Smooth muscle cell (in vitro differentiated cells): ENCODE measurements around the gene PRKG1. TPM values are rescaled to one million over a fixed set of nuclear protein-coding genes. Genes with fewer than 3 reads are reported as not detected.
"Not testable (repeated sequence)": the region's sequence is repeated elsewhere in the genome, so short reads cannot be mapped to it uniquely, and the experiment has no call there.

Experiments used
- DNase-seq: peaks from one replicate; lab custom pipeline; 2025; ENCODE audit not compliant: unreplicated experiment; lab: John Stamatoyannopoulos, UW
- H2AFZ ChIP-seq: fragments of 200-600 bp; sonication (generic); 2 replicates; pipeline ENCODE4 v1.6.0; 2016; ENCODE audit warnings: antibody characterized with exemption, low read depth, mild to moderate bottlenecking
- H3F3A ChIP-seq: fragments of 200-600 bp; sonication (generic); 2 replicates; pipeline ENCODE4 v1.6.0; 2017; ENCODE audit warnings: antibody characterized with exemption, low read depth
- H3K27ac ChIP-seq: fragments of 200-600 bp; sonication (generic); 2 replicates; pipeline ENCODE4 v1.5.1; 2016; ENCODE audit warnings: low read depth, mild to moderate bottlenecking
- H3K27me3 ChIP-seq: fragments of 200-600 bp; sonication (generic); 2 replicates; pipeline ENCODE4 v1.6.1; 2016; ENCODE audit warnings: low read depth, mild to moderate bottlenecking
- H3K36me3 ChIP-seq: fragments of 200-600 bp; sonication (generic); 2 replicates; pipeline ENCODE4 v1.5.1; 2016; ENCODE audit warnings: low read depth
- H3K4me1 ChIP-seq: fragments of 200-600 bp; sonication (generic); 2 replicates; pipeline ENCODE4 v1.5.1; 2016; ENCODE audit warnings: low read depth
- H3K4me2 ChIP-seq: fragments of 200-600 bp; sonication (generic); 2 replicates; pipeline ENCODE4 v1.6.0; 2016; ENCODE audit warnings: mild to moderate bottlenecking
- H3K4me3 ChIP-seq: fragments of 200-600 bp; sonication (generic); 2 replicates; pipeline ENCODE4 v1.5.1; 2016; ENCODE audit warnings: mild to moderate bottlenecking
- H3K79me2 ChIP-seq: fragments of 200-600 bp; sonication (generic); 2 replicates; pipeline ENCODE4 v1.6.0; 2016; ENCODE audit warnings: low read depth, mild to moderate bottlenecking
- H3K9ac ChIP-seq: fragments of 200-600 bp; sonication (generic); 2 replicates; pipeline ENCODE4 v1.6.0; 2016; ENCODE audit warnings: low read depth
- H3K9me3 ChIP-seq: fragments of 200-600 bp; sonication (generic); replicated peaks from 2 replicates; pipeline ENCODE4 v1.5.1; 2016; ENCODE audit warnings: low read depth
- H4K20me1 ChIP-seq: fragments of 200-600 bp; sonication (generic); 2 replicates; pipeline ENCODE4 v1.6.0; 2016; ENCODE audit warnings: low read depth
- CTCF ChIP-seq: fragments of 200-600 bp; sonication (generic); IDR thresholded peaks from 2 replicates; pipeline ENCODE4 v1.5.1; 2017; ENCODE audit warnings: borderline replicate concordance, mild to moderate bottlenecking, antibody characterized with exemption; ENCODE audit not compliant: insufficient read depth, poor library complexity, severe bottlenecking
- WGBS: methylation state at CpG from one replicate; pipeline ENCODE4 v1.1.7; 2016; ENCODE audit warnings: low lambda C conversion rate; 5-methylcytosine and 5-hydroxymethylcytosine counted together
- polyA plus RNA-seq: library from polyadenylated mRNA; unstranded; fragments of >200 nt; fragmentation: Nextera tagmentation; extraction: Ambion mirVana; gene quantifications from 2 replicates; pipeline ENCODE4 v1.2.1, GENCODE V29; 2016
- total RNA-seq: library from RNA; depleted of rRNA; stranded (reverse); fragments of >200 nt; gene quantifications from 2 replicates; pipeline ENCODE4 v1.2.3, GENCODE V29; 2014

The PRKG1 gene
- total and polyA plus RNA-seq, 2 experiments from 2014 or later = 7.2 to 13.4 TPM

- H3K4me3 ChIP-seq = no peak overlapping the region
- no peak overlapping the region for H3K27ac ChIP-seq
- TF ChIP-seq CTCF = no peak
These were observed 1171.3 kb downstream of the PRKG1 start for GRCh38 chr10:52245547-52245946.

GRCh38 chr10:52247929-52248328, 1173.6 kb downstream of the PRKG1 start:
- not testable (repeated sequence) for H3K36me3 ChIP-seq, H3K9me3 ChIP-seq, H3K79me2 ChIP-seq, DNase-seq, H3K4me3 ChIP-seq, H3K27ac ChIP-seq, H3K4me2 ChIP-seq, H3K4me1 ChIP-seq, H3K27me3 ChIP-seq, H2AFZ ChIP-seq, H3F3A ChIP-seq, H3K9ac ChIP-seq, H4K20me1 ChIP-seq
- WGBS = 81% methylated on average over 7 of the region's 7 CpGs

More at GRCh38 chr10:52245547-52245946, 1171.3 kb downstream of the PRKG1 start:
- Histone ChIP-seq H4K20me1 (no peaks in the 10 kb centered on the region), H3K9ac (no peak overlapping the region), H3K36me3 (no peaks in the 10 kb centered on the region), H3K9me3 (no peaks in the 10 kb centered on the region), H3K79me2 (no peaks in the 10 kb centered on the region), H3K4me2 (no peak overlapping the region), H2AFZ (no peak overlapping the region), H3K27me3 (no peaks in the 10 kb centered on the region), H3K4me1 (no peaks in the 10 kb centered on the region), H3F3A (no peaks in the 10 kb centered on the region)
- DNase-seq = no peak
- 90% methylated on average over 2 of the region's 2 CpGs for WGBS

- H3K79me2 ChIP-seq = no peaks in the 10 kb centered on the region
- no peak overlapping the region for H2AFZ ChIP-seq
- no peaks in the 10 kb centered on the region for H3F3A ChIP-seq
- H3K9ac ChIP-seq = no peak overlapping the region
- no peaks in the 10 kb centered on the region for H3K9me3 ChIP-seq
- H3K36me3 ChIP-seq = no peaks in the 10 kb centered on the region
- no peak overlapping the region for H3K4me2 ChIP-seq
- H3K4me1 ChIP-seq = no peaks in the 10 kb centered on the region
- H3K27me3 ChIP-seq = no peaks in the 10 kb centered on the region
- 59% methylated on average over 4 of the region's 4 CpGs for WGBS
- no peak overlapping the region for H3K4me3 ChIP-seq
- H3K27ac ChIP-seq = no peak overlapping the region
- H4K20me1 ChIP-seq = no peaks in the 10 kb centered on the region
- DNase-seq = no peak
- no peak for TF ChIP-seq CTCF
These were observed 1174.5 kb downstream of the PRKG1 start for GRCh38 chr10:52248697-52249306.

- Histone ChIP-seq H3K4me3 (no peak overlapping the region), H3F3A (no peaks in the 10 kb centered on the region), H3K27ac (no peak overlapping the region), H4K20me1 (no peaks in the 10 kb centered on the region), H3K79me2 (no peaks in the 10 kb centered on the region), H3K4me1 (no peaks in the 10 kb centered on the region), H3K36me3 (no peaks in the 10 kb centered on the region), H2AFZ (no peak overlapping the region), H3K4me2 (no peak overlapping the region), H3K27me3 (no peaks in the 10 kb centered on the region), H3K9ac (no peak overlapping the region), H3K9me3 (no peaks in the 10 kb centered on the region)
- no peak for TF ChIP-seq CTCF
- no peak for DNase-seq
- WGBS = 67% methylated on average over 6 of the region's 6 CpGs
These were observed 1175.6 kb downstream of the PRKG1 start for GRCh38 chr10:52249850-52250395.
